Mesenchymal stem cell (in vitro differentiated cells and primary cell): ENCODE data around the gene TJP3.

ENCODE experiments used
- DNase-seq: peaks from one replicate; pipeline ENCODE4 v3.0.0-alpha.2; 2013
- H2AFZ ChIP-seq: one replicate; pipeline ENCODE4 v1.6.1; 2013; ENCODE audit warnings: low read depth, mild to moderate bottlenecking, control low read depth, inconsistent platforms, low read length, moderate library complexity
- H2AK5ac ChIP-seq: 2 replicates; pipeline ENCODE4 v1.6.1; 2013; ENCODE audit warnings: low read length, moderate library complexity, mild to moderate bottlenecking, inconsistent platforms; ENCODE audit not compliant: severe bottlenecking
- H2BK120ac ChIP-seq: one replicate; pipeline ENCODE4 v1.6.1; 2013; ENCODE audit warnings: low read depth, mild to moderate bottlenecking, inconsistent platforms, low read length, moderate library complexity
- H2BK12ac ChIP-seq, 2 experiments: one replicate each; pipeline ENCODE4 v1.6.1; 2013; ENCODE audit warnings: inconsistent platforms in 2 of 2, low read length in 2 of 2, mild to moderate bottlenecking in 2 of 2, moderate library complexity in 2 of 2, control low read depth in 1 of 2
- H2BK15ac ChIP-seq: one replicate; pipeline ENCODE4 v1.6.1; 2013; ENCODE audit warnings: mild to moderate bottlenecking, low read depth, inconsistent platforms; ENCODE audit not compliant: poor library complexity, severe bottlenecking
- H2BK5ac ChIP-seq: 2 replicates; pipeline ENCODE4 v1.6.1; 2013; ENCODE audit warnings: low read depth, mild to moderate bottlenecking, low read length, control low read depth, inconsistent platforms; ENCODE audit not compliant: poor library complexity, severe bottlenecking
- H3K14ac ChIP-seq, 2 experiments: one replicate each; pipeline ENCODE4 v1.6.1; 2013; ENCODE audit warnings: inconsistent platforms in 2 of 2, low read length in 2 of 2, control low read depth in 1 of 2, mild to moderate bottlenecking in 1 of 2, moderate library complexity in 1 of 2
- H3K18ac ChIP-seq, 2 experiments: one replicate each; pipeline ENCODE4 v1.6.1; 2013; ENCODE audit warnings: inconsistent platforms in 2 of 2, low read length in 2 of 2, control low read depth in 1 of 2, low read depth in 1 of 2, mild to moderate bottlenecking in 1 of 2
- H3K23ac ChIP-seq, 2 experiments: one replicate each; pipeline ENCODE4 v1.6.1; 2013; ENCODE audit warnings: inconsistent platforms in 2 of 2, low read length in 2 of 2, mild to moderate bottlenecking in 2 of 2, moderate library complexity in 2 of 2, control low read depth in 1 of 2
- H3K27ac ChIP-seq: 2 replicates; pipeline ENCODE4 v1.5.1; 2013; ENCODE audit warnings: mild to moderate bottlenecking, moderate library complexity, low read length, control low read depth, inconsistent platforms; ENCODE audit not compliant: poor library complexity, severe bottlenecking
- H3K27me3 ChIP-seq, 2 experiments: 2 replicates each; pipeline versions ENCODE4 v1.6.1 to v1.7.0; 2013; ENCODE audit warnings: low read length in 2 of 2, mild to moderate bottlenecking in 2 of 2, moderate library complexity in 2 of 2, control low read depth in 1 of 2, inconsistent platforms in 1 of 2; ENCODE audit not compliant: control insufficient read depth in 1 of 2, insufficient read depth in 1 of 2
- H3K36me3 ChIP-seq, 2 experiments: 2 replicates each; pipeline versions ENCODE4 v1.6.1 to v1.7.0; 2013; ENCODE audit warnings: low read length in 2 of 2, control low read depth in 1 of 2, inconsistent platforms in 1 of 2, low read depth in 1 of 2, mild to moderate bottlenecking in 1 of 2; ENCODE audit not compliant: insufficient read depth in 2 of 2, control insufficient read depth in 1 of 2
- H3K4ac ChIP-seq, 2 experiments: one replicate each; pipeline ENCODE4 v1.6.1; 2013; ENCODE audit warnings: inconsistent platforms in 2 of 2, low read length in 2 of 2, mild to moderate bottlenecking in 2 of 2, moderate library complexity in 2 of 2, control low read depth in 1 of 2, low read depth in 1 of 2
- H3K4me1 ChIP-seq: 2 replicates; pipeline ENCODE4 v1.6.1; 2013; ENCODE audit warnings: low read depth, low read length, control low read depth; ENCODE audit not compliant: control insufficient read depth, insufficient read depth
- H3K4me2 ChIP-seq: 2 replicates; pipeline ENCODE4 v1.6.1; 2013; ENCODE audit warnings: low read length, mild to moderate bottlenecking, inconsistent platforms; ENCODE audit not compliant: poor library complexity, severe bottlenecking
- H3K4me3 ChIP-seq, 2 experiments: 2 replicates each; pipeline versions ENCODE4 v1.5.1 to v1.7.0; 2013; ENCODE audit warnings: low read length in 2 of 2, mild to moderate bottlenecking in 2 of 2, control low read depth in 1 of 2, low read depth in 1 of 2; ENCODE audit not compliant: insufficient read depth in 1 of 2
- H3K79me1 ChIP-seq: replicated peaks from 2 replicates; pipeline ENCODE4 v1.6.1; 2013; ENCODE audit warnings: mild to moderate bottlenecking, control low read depth, low read length, inconsistent platforms; ENCODE audit not compliant: poor library complexity, severe bottlenecking
- H3K9ac ChIP-seq: 2 replicates; pipeline ENCODE4 v1.7.0; 2013; ENCODE audit warnings: mild to moderate bottlenecking, low read length, moderate library complexity
- H3K9me3 ChIP-seq: 2 replicates; pipeline ENCODE4 v1.7.0; 2013; ENCODE audit warnings: mild to moderate bottlenecking, low read length; ENCODE audit not compliant: control insufficient read depth
- H4K8ac ChIP-seq: one replicate; pipeline ENCODE4 v1.6.1; 2013; ENCODE audit warnings: inconsistent platforms, mild to moderate bottlenecking, low read length, moderate library complexity
- H4K91ac ChIP-seq: one replicate; pipeline ENCODE4 v1.6.1; 2013; ENCODE audit warnings: mild to moderate bottlenecking, low read length, inconsistent platforms
- WGBS: methylation state at CpG from one replicate; pipeline ENCODE4 v1.1.7; 2013; ENCODE audit warnings: mixed read lengths; 5-methylcytosine and 5-hydroxymethylcytosine counted together

The TJP3 gene

GRCh38 chr19:3687774-3688706, 20.1 kb upstream of the TJP3 start:
- peak overlapping the region; percentile 16 for H4K8ac ChIP-seq
- H4K91ac ChIP-seq: peak overlapping the region; percentile 74
- H2BK120ac ChIP-seq: peak overlapping the region; percentile 24
- no peak overlapping the region for H3K18ac ChIP-seq
- no peak overlapping the region for H2BK12ac ChIP-seq
- 48% methylated on average over 55 of the region's 55 CpGs for WGBS
- peaks cover 5% of the 10 kb centered on the region for H3K9me3 ChIP-seq
- peaks cover 1% of the 10 kb centered on the region for H3K79me1 ChIP-seq
- H3K14ac ChIP-seq: peak overlapping the region in 1 of 2 experiments; percentile 37
- H3K4me3 ChIP-seq: peak overlapping the region in 1 of 2 experiments; percentile 11
- no peak overlapping the region for H3K4ac ChIP-seq
- H3K9ac ChIP-seq: no peak overlapping the region
- peaks cover 58% of the 10 kb centered on the region for H3K4me1 ChIP-seq
- H3K23ac ChIP-seq: no peak overlapping the region
- H3K27ac ChIP-seq: peak overlapping the region; percentile 60
- H2BK5ac ChIP-seq: peak overlapping the region; percentile 67
- peak overlapping the region; percentile 61 for H3K4me2 ChIP-seq
- DNase-seq: no peak
- no peak overlapping the region for H2BK15ac ChIP-seq
- no peak overlapping the region for H2AFZ ChIP-seq
- no peaks in the 10 kb centered on the region for H3K27me3 ChIP-seq
- peak overlapping the region; percentile 86 for H2AK5ac ChIP-seq
- peaks cover 20 to 45% of the 10 kb centered on the region in 2 experiments for H3K36me3 ChIP-seq

DNA sequence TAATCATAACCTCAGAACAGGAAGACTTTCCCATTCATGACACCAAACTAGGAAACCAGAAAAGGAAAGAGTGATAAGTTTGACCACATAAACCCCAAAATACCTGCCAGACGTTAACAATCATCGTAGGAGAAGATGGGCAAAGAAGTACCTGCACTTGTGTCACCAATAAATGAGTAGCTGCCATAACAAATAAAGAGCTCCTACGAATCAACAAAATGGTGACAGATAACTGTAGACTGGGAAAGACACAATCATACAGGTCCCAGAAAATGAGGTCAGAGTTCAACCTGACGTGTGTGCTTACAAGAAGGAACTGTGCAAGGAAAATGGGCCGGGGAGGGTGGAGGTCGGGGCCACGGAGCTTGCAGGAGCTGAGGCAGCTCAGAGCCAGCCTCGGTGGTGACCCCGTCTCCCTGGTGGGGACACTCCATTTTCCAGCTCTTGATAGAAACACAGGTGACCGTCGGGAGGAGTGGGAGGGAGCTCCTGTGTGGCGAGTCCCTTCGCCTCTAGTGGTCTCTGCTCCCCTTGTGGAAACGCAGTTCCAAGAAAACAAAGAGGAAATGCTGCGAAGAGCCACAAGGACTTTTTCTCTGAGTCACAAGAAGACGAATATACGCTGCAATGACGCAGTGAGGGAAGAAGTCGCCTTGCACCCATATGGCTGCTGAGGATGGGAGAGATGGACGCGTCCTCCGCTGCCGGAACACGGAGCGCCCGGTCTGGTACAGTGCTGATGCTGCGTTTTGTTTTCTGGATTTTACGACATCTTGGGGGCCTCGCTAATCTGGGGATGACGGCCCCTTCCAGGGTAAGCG, 17.4 kb upstream of the TJP3 start:
- Histone ChIP-seq H3K79me1 (peaks cover 1% of the 10 kb centered on the region), H3K4me1 (peaks cover 55% of the 10 kb centered on the region), H2BK120ac (no peak overlapping the region), H3K9ac (no peak overlapping the region), H3K4me3 (no peak overlapping the region), H3K4ac (no peak overlapping the region), H2AK5ac (no peak overlapping the region), H2AFZ (no peak overlapping the region), H2BK15ac (no peak overlapping the region), H3K23ac (no peak overlapping the region), H3K18ac (no peak overlapping the region), H4K8ac (no peak overlapping the region), H3K27ac (no peak overlapping the region), H3K27me3 (no peaks in the 10 kb centered on the region), H2BK5ac (no peak overlapping the region), H3K4me2 (no peak overlapping the region), H3K36me3 (peaks cover 3 to 59% of the 10 kb centered on the region in 2 experiments), H3K14ac (no peak overlapping the region), H3K9me3 (no peaks in the 10 kb centered on the region), H4K91ac (no peak overlapping the region), H2BK12ac (no peak overlapping the region)
- WGBS: 92% methylated on average over 31 of the region's 31 CpGs
- no peak for DNase-seq

- no peak overlapping the region for H2BK15ac ChIP-seq
- no peak overlapping the region for H3K4ac ChIP-seq
- WGBS: 94% methylated on average over 16 of the region's 16 CpGs
- H3K36me3 ChIP-seq: peaks cover 3 to 64% of the 10 kb centered on the region in 2 experiments
- H2AK5ac ChIP-seq: peak overlapping the region; percentile 19
- no peak for DNase-seq
- H3K27ac ChIP-seq: no peak overlapping the region
- no peak overlapping the region for H3K14ac ChIP-seq
- H4K8ac ChIP-seq: no peak overlapping the region
- H2BK120ac ChIP-seq: no peak overlapping the region
- H3K9me3 ChIP-seq: no peaks in the 10 kb centered on the region
- no peak overlapping the region for H2BK12ac ChIP-seq
- H3K27me3 ChIP-seq: no peaks in the 10 kb centered on the region
- peaks cover 57% of the 10 kb centered on the region for H3K4me1 ChIP-seq
- H3K4me3 ChIP-seq: no peak overlapping the region
- no peak overlapping the region for H3K4me2 ChIP-seq
- H3K23ac ChIP-seq: no peak overlapping the region
- H3K9ac ChIP-seq: no peak overlapping the region
- no peaks in the 10 kb centered on the region for H3K79me1 ChIP-seq
- no peak overlapping the region for H4K91ac ChIP-seq
- H2AFZ ChIP-seq: no peak overlapping the region
- no peak overlapping the region for H3K18ac ChIP-seq
- no peak overlapping the region for H2BK5ac ChIP-seq
Observed at GRCh38 chr19:3691372-3691716, 16.8 kb upstream of the TJP3 start.

DNA sequence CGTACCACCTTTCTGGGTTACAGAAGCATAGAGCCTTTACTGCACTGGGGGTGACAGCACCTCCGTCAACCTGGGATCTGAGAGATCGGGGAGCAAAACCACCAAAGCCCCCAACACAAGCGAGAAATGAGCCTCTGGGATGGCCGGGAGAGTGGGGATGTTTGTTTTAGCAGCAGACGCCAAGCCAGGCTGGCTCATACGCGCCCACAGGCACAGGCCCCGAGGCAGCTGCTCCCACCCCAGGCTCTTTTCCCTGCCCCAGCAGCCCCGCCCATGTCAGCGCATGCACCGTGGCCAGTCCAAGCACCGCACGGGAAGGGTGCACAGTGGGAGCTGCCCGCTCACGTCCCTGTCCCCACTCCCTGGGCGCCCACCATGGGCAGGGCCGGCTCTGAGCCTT, 16.5 kb upstream of the TJP3 start:
- Histone ChIP-seq H2BK15ac (no peak overlapping the region), H2AK5ac (peak overlapping the region; percentile 19), H3K18ac (no peak overlapping the region), H2AFZ (no peak overlapping the region), H3K4me2 (no peak overlapping the region), H3K23ac (no peak overlapping the region), H3K27ac (no peak overlapping the region), H3K14ac (no peak overlapping the region), H2BK120ac (no peak overlapping the region), H3K36me3 (peaks cover 3 to 66% of the 10 kb centered on the region in 2 experiments), H3K79me1 (no peaks in the 10 kb centered on the region), H3K4me3 (no peak overlapping the region), H2BK5ac (no peak overlapping the region), H4K8ac (no peak overlapping the region), H3K4me1 (peaks cover 61% of the 10 kb centered on the region), H2BK12ac (no peak overlapping the region), H3K4ac (no peak overlapping the region), H3K9me3 (no peaks in the 10 kb centered on the region), H4K91ac (no peak overlapping the region), H3K27me3 (no peaks in the 10 kb centered on the region), H3K9ac (no peak overlapping the region)
- 97% methylated on average over 17 of the region's 18 CpGs for WGBS
- no peak for DNase-seq
